ENCODE measurements around the gene MRTFA. TPM values are rescaled to one million over a fixed set of nuclear protein-coding genes. Genes with fewer than 3 reads are reported as not detected.
"Not testable (repeated sequence)": the region's sequence is repeated elsewhere in the genome, so short reads cannot be mapped to it uniquely, and the experiment has no call there.

Gene MRTFA
- total and polyA plus RNA-seq, 8 donors = 22.5 to 58.0 (median 26.5) TPM

DNA sequence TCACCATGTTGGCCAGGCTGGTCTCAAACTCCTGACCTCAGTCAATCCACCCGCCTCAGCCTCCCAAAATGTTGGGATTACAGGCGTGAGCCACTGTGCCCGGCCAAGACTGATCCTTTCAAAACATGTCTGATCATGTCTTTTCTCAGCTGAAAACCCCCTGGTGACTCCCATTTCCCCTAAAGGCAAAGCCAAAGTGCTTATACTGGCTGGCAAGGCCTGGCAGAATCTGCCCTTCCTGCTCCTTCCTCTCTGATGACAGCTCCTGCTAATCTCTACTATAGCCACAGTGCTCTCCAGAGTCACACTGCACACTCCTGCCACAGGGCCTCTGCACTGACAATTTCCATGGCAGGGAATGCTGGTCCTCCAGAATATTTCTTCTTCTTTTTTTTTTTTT lies 40.1 kb upstream of the MRTFA start:
- Histone ChIP-seq H3K27me3 (peaks cover 0 to 31% of the 10 kb centered on the region in 2 donors), H3K36me3 (no peaks in the 10 kb centered on the region), H3K9me3 (no peaks in the 10 kb centered on the region), H3K4me3 (no peak overlapping the region), H3K27ac (no peak overlapping the region), H3K4me1 (peaks cover 0 to 13% of the 10 kb centered on the region in 2 donors)
- no peak for TF ChIP-seq CTCF (IDR thresholded peaks at IDR 0.05)
- intact Hi-C loops (cut with DNase I) = no loop called here
- no peak for DNase-seq
- ATAC-seq = no peak

GRCh38 chr22:40676166-40676565 lies 39.6 kb upstream of the MRTFA start:
- H3K36me3 ChIP-seq; DNase-seq; H3K9me3 ChIP-seq; H3K27ac ChIP-seq; intact Hi-C loops (cut with DNase I); H3K4me3 ChIP-seq; ATAC-seq: not testable (repeated sequence)
- peaks cover 0 to 13% of the 10 kb centered on the region in 2 donors for H3K4me1 ChIP-seq
- peaks cover 0 to 27% of the 10 kb centered on the region in 2 donors for H3K27me3 ChIP-seq

DNA sequence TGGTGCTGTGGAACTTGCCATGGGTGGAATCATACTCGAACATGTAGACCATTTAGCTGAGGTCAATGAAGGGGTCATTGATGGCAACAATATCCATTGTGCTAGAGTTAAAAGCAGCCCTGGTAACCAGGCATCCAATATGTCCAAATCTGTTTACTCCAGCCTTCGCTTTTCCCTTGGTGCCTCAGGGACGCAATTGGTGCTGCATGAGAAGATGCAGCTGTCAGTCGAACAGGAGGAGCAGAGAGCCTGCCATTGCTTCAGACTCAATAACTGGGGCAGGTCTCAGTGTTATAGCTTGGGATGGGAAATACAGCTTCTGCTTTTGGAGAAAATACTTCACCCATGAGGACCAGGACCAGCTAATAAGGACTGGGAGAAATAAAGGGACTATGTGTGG lies 37.8 kb upstream of the MRTFA start:
- peak in 2 of 4 donors; percentile 87 to 94 for DNase-seq
- Histone ChIP-seq H3K4me1 (peaks cover 0 to 3% of the 10 kb centered on the region in 2 donors), H3K9me3 (no peaks in the 10 kb centered on the region), H3K27me3 (peaks cover 0 to 8% of the 10 kb centered on the region in 2 donors), H3K4me3 (no peak overlapping the region), H3K36me3 (no peaks in the 10 kb centered on the region), H3K27ac (no peak overlapping the region)
- intact Hi-C loops (cut with DNase I) = no loop called here
- TF ChIP-seq CTCF (IDR thresholded peaks at IDR 0.05) = no peak
- no peak for ATAC-seq

- H3K9me3 ChIP-seq = no peaks in the 10 kb centered on the region
- ATAC-seq = no peak
- no peaks in the 10 kb centered on the region for H3K4me1 ChIP-seq
- TF ChIP-seq CTCF (IDR thresholded peaks at IDR 0.05) = no peak
- no peaks in the 10 kb centered on the region for H3K27me3 ChIP-seq
- peak overlapping the region; percentile 2 to 13 for H3K27ac ChIP-seq
- H3K4me3 ChIP-seq = no peak overlapping the region
- intact Hi-C loops (cut with DNase I) = no loop called here
- no peak for DNase-seq
- no peaks in the 10 kb centered on the region for H3K36me3 ChIP-seq
Measured at GRCh38 chr22:40673017-40673416, 36.5 kb upstream of the MRTFA start.

GRCh38 chr22:40671796-40672360 lies 35.4 kb upstream of the MRTFA start:
- ATAC-seq (no peak), DNase-seq (no peak)
- peaks cover 0 to 6% of the 10 kb centered on the region in 2 donors for H3K4me1 ChIP-seq
- intact Hi-C loops (cut with DNase I) = no loop called here
- H3K27me3 ChIP-seq = no peaks in the 10 kb centered on the region
- no peak overlapping the region for H3K27ac ChIP-seq
- no peak for TF ChIP-seq CTCF (IDR thresholded peaks at IDR 0.05)
- H3K4me3 ChIP-seq = no peak overlapping the region
- H3K9me3 ChIP-seq = no peaks in the 10 kb centered on the region
- no peaks in the 10 kb centered on the region for H3K36me3 ChIP-seq

DNA sequence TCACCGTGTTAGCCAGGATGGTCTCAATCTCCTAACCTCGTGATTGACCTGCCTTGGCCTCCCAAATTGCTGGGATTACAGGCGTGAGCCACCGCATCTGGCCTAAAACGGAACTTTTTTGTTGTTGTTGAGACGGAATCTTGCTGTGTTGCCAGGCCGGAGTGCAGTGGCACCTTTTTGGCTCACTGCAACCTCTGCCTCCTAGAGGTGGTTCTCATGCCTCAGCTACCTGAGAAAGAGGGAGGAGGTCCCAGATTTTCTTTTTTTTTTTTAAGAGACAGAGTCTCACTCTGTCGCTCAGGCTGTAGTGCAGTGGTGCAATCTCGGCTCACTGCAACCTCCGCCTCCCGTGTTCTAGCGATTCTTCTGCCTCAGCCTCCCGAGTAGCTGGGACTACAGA lies 34.9 kb upstream of the MRTFA start:
- Histone ChIP-seq H3K27me3 (no peaks in the 10 kb centered on the region), H3K4me1 (peaks cover 0 to 6% of the 10 kb centered on the region in 2 donors), H3K4me3 (no peak overlapping the region), H3K36me3 (no peaks in the 10 kb centered on the region), H3K27ac (no peak overlapping the region), H3K9me3 (no peaks in the 10 kb centered on the region)
- DNase-seq (no peak), ATAC-seq (no peak)
- no peak for TF ChIP-seq CTCF (IDR thresholded peaks at IDR 0.05)
- intact Hi-C loops (cut with DNase I) = no loop called here

Data from left lung (tissue), 10 donors.